T-helper 2 cell treated with Interferon-gamma antibody and Interleukin-4, amounts not matched to agents 5 μg/mL and 100 μg/mL, for 36 hours (primary cell): ENCODE measurements around the gene TEX19.
A peak's percentile ranks its signal among the peaks of the same experiment; 100 is the strongest.

ENCODE experiments used
- DNase-seq: peaks from one replicate; pipeline ENCODE4 v3.0.0; 2021; ENCODE audit warnings: low spot score
- H3K27ac Mint-ChIP-seq: one replicate; pipeline ENCODE4 v1.8.0; 2021; ENCODE audit warnings: mild to moderate bottlenecking, mixed read lengths
- H3K27me3 Mint-ChIP-seq: one replicate; pipeline ENCODE4 v1.8.0; 2021; ENCODE audit warnings: low read depth, mixed read lengths
- H3K36me3 Mint-ChIP-seq: one replicate; pipeline ENCODE4 v1.8.0; 2021; ENCODE audit warnings: low read depth, mixed read lengths
- H3K4me1 Mint-ChIP-seq: one replicate; pipeline ENCODE4 v1.8.0; 2021; ENCODE audit warnings: low read depth, mixed read lengths
- H3K4me3 Mint-ChIP-seq: one replicate; pipeline ENCODE4 v1.8.0; 2022; ENCODE audit warnings: mild to moderate bottlenecking, moderate library complexity, mixed read lengths
- H3K9me3 Mint-ChIP-seq: one replicate; pipeline ENCODE4 v1.8.0; 2021; ENCODE audit warnings: mixed read lengths

TEX19 gene

DNA sequence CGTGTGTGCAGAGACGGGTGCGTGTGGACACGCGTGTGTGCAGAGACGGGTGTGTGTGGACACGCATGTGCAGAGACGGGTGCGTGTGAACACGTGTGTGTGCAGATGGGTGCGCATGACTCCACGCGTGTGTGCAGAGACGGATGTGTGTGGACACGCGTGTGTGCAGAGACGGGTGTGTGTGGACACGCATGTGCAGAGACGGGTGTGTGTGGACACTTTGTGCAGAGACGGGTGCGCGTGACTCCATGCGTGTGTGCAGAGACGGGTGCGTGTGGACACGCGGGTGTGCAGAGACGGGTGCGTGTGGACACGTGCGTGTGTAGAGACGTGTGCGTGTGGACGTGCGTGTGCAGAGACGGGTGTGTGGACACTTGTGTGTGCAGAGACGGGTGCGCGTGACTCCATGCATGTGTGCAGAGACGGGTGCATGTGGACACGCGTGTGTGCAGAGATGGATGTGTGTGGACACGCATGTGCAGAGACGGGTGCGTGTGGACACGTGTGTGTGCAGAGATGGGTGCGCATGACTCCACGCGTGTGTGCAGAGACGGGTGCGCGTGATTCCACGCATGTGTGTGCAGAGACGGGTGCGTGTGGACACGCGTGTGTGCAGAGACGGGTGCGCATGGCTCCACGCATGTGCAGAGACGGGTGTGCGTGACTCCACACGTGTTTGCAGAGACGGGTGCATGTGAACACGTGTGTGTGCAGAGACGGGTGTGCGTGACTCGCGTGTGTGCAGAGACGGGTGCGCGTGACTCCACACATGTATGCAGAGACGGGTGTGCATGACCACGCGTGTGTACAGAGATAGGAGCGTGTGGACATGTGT, 40.1 kb upstream of the TEX19 start:
- Mint-ChIP-seq H3K4me3 (no peak overlapping the region), H3K4me1 (peaks cover 17% of the 10 kb centered on the region), H3K9me3 (no peaks in the 10 kb centered on the region), H3K36me3 (peaks cover 9% of the 10 kb centered on the region), H3K27me3 (no peaks in the 10 kb centered on the region), H3K27ac (no peak overlapping the region)
- DNase-seq, result no peak

DNA sequence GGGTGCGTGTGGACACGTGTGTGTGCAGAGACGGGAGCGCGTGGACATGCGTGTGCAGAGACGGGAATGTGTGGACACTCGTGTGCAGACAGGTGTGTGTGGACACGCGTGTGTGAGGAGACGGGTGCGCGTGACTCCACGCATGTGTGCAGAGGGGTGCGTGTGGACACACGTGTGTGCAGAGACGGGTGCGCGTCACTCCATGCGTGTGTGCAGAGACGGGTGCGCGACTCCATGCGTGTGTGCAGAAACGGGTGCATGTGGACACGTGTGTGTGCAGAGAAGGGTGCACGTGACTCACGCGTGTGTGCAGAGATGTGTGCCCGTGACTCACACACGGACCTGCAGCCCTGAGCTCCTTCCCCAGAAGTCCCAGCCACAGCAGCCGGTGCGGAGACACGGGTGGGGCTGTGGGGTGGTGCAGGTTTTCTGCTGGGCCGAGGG, 39.4 kb upstream of the TEX19 start:
- Mint-ChIP-seq H3K27ac (no peak overlapping the region), H3K9me3 (no peaks in the 10 kb centered on the region), H3K4me1 (peaks cover 17% of the 10 kb centered on the region), H3K36me3 (peaks cover 7% of the 10 kb centered on the region), H3K4me3 (no peak overlapping the region), H3K27me3 (no peaks in the 10 kb centered on the region)
- no peak for DNase-seq

DNA sequence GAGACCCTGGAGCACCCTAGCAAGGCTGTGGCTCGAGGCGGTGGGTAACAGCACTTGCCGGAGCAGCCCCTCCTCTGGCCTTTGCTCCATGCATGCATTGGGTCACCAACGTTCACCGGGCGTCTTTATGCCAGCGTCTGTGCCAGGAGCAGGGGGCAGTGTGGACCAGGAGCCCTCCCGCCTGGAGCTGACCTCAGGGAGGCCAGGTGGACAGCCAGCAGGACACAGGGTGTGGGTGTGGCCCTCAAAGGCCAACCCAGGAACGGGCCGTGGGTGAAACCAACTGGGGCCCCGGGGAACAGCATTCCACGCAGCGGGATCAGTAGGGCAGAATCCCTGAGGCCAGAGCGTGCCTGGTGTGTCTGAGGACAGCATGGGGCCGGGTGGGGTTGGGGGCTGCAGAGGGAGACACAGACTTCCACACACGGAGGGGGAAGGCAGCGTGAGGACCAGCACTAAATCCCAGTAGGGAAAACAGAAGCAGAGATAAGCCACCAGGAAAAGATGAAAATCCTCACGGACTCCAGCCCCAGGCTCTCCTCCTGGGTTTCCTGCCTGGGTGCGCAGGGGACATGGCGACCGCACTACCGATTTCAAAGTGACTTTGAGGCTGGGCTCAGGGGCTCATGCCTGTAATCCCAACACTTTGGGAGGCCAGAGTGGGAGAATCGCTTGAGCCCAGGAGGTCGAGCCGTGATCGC, 38.8 kb upstream of the TEX19 start:
- no peak for DNase-seq
- H3K27ac Mint-ChIP-seq, result no peak overlapping the region

DNA sequence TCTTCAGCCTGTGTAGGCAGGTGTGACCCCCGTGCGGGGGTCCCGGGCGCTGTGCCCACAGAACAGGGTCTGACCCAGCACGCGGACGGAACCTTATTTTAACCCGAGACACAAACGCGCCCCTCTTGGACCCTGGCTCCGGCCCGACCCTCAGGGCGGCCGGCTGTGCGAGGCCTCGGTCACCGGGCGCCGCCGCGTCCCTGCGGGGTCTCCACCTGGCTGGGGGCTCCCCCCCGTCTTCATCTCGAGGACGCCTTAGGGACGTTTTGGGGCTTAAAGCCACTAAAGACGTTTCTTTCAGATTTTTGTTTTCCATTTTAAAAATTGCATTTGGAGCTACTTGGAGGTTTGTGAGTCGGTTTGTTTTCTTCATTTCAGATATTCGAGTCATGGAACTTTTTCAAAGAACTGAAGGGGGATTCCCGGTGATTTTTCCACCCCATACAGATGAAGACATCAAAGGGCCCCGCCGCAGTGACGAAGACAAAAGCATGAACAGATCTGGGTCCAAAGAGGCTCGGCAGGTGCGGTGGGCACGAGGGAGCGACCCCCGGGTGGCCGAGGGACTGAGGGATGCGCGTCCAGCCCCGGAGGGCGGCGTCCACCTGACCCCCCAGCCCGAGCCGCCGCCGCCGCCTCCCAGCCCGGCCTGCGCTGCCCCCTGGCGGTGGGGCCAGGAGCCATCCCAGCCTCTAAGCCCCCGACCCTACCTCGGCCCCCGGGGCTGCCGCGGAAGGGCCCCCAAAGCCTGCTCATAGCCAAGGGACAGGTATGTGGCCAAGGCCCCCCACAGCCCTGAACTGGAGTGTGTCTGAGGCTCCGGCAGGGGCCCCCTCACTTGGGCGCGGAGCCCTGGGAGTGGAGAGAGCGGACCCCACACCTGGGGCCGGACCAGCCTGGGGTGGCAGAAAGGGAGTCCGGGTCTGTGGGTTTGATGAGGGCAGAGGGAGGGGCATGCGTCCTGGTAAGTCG, 37.8 kb upstream of the TEX19 start:
- Mint-ChIP-seq H3K4me3 (peak overlapping the region; percentile 81), H3K27ac (peak overlapping the region; percentile 85), H3K27me3 (no peaks in the 10 kb centered on the region), H3K4me1 (peaks cover 13% of the 10 kb centered on the region), H3K36me3 (peaks cover 2% of the 10 kb centered on the region), H3K9me3 (no peaks in the 10 kb centered on the region)
- peak; percentile 76 for DNase-seq

More for the DNA sequence above, 38.8 kb upstream of the TEX19 start:
- peaks cover 7% of the 10 kb centered on the region for H3K36me3 Mint-ChIP-seq
- peak overlapping the region; percentile 21 for H3K4me3 Mint-ChIP-seq
- H3K9me3 Mint-ChIP-seq, result no peaks in the 10 kb centered on the region
- H3K4me1 Mint-ChIP-seq, result peaks cover 19% of the 10 kb centered on the region
- no peaks in the 10 kb centered on the region for H3K27me3 Mint-ChIP-seq

DNA sequence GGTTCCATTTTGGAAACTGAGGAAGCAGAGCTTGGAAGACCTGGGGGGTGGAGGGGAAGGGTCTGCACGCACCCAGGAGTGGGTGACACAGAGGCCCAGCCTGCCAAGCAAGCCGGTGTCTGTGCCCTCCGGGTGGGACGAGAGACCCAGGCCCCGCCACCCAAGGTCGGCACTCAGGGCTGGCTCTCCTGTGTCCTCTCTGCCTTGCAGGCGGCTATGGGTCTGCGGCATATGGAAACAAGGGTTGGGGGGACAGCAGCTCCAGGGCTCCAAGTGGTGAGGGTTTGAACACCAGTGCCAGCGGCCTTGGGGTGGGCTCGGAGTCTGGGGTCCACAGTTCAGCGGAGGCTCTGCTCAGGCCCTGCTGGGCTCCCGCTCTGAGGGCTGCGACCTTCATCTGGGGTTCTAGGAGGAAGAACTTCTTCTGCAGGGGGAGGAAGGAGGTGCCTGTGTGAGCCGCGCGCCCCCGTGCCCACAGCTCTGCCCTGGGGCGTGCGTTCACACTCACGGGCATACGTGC, 37.0 kb upstream of the TEX19 start:
- H3K9me3 Mint-ChIP-seq, result no peaks in the 10 kb centered on the region
- peak overlapping the region; percentile 41 for H3K27ac Mint-ChIP-seq
- no peaks in the 10 kb centered on the region for H3K36me3 Mint-ChIP-seq
- H3K27me3 Mint-ChIP-seq, result no peaks in the 10 kb centered on the region
- peaks cover 13% of the 10 kb centered on the region for H3K4me1 Mint-ChIP-seq
- H3K4me3 Mint-ChIP-seq, result peak overlapping the region; percentile 49
- DNase-seq, result no peak

DNA sequence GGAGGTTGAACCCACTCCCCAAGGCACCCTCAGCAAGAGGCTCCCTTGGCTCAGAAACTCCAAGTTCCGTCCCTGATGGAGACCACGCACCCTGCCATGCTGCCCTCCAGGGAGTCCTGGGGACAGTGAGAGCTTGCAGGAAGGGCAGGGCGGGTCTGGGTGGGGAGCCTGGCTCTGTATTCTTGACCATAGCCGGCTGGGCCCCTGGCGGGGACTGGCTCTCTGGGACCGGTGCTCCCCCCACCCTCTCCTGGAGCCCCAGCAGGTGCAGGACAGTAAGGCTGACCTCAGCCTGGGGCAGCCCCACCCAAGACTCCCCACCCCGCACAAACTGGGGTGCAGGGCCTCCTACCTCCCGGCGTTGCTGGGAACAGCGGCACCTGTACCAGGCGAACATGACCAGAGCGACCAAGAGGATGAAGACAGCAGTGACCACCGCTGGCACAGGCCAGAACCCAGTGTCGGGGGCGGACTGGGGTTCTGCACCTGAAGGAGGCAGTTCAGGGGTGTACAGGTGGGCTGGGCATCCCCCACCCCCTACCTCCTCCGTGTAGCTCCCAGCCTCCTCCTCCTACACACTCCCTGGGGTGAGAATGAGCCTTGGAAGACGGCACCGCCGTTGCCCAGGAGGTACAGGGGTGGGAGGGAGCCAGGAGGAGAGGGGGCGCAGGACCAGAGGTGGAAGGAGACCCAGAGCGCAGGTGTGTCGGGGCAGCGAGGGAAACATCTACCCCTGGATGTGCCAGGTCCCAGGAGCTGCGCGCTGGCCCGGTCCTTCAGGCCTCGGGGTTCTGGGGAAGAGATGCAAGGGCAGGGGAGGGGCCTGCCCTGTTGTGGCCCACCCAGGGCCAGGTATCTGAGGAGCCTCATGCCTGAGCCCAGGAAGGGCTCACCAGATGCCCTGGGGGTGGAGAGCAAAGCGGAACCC, 36.3 kb upstream of the TEX19 start:
- H3K27ac Mint-ChIP-seq, result no peak overlapping the region
- H3K4me3 Mint-ChIP-seq, result no peak overlapping the region
- H3K36me3 Mint-ChIP-seq, result no peaks in the 10 kb centered on the region
- no peak for DNase-seq
- no peaks in the 10 kb centered on the region for H3K9me3 Mint-ChIP-seq
- H3K4me1 Mint-ChIP-seq, result peaks cover 9% of the 10 kb centered on the region
- no peaks in the 10 kb centered on the region for H3K27me3 Mint-ChIP-seq

DNA sequence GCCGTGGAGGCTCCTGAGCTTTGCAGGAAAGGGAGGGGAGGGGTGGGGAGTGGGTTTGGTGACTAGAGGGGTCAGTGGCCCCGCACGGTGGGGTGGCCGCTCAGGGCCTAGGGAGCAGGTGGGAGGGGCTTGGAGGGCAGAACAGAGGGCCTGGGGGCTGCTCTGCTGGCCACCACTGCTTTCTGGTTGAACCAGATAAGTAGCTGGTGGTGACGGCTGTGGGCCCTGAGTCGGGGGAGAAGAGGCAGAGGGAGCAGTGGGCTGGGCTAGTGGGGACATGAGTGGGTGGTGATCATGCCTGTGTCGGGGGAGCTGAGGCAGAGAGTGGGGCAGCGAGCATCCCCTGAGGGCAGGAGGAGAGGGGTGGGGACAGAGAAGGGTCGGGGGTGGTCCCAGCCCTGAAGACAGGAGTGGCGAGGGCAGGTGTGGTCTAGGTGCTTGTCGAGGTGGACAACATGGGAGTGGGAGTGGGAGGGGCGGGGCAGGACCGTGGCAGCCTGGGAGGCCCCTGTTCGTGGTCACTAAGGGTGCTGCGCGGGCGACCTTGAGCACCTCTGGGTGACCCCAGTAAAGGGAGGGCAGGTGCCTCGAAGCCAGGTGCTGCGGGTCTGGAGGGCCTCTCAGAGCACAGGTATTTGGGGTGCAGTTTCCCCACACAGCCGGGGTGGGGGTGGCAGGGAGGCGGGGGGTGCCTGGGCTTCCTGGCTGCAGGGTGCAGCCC, 35.4 kb upstream of the TEX19 start:
- no peaks in the 10 kb centered on the region for H3K36me3 Mint-ChIP-seq
- H3K4me3 Mint-ChIP-seq, result no peak overlapping the region
- no peak for DNase-seq
- H3K27ac Mint-ChIP-seq, result no peak overlapping the region
- H3K9me3 Mint-ChIP-seq, result no peaks in the 10 kb centered on the region
- H3K27me3 Mint-ChIP-seq, result no peaks in the 10 kb centered on the region
- H3K4me1 Mint-ChIP-seq, result peaks cover 9% of the 10 kb centered on the region

DNA sequence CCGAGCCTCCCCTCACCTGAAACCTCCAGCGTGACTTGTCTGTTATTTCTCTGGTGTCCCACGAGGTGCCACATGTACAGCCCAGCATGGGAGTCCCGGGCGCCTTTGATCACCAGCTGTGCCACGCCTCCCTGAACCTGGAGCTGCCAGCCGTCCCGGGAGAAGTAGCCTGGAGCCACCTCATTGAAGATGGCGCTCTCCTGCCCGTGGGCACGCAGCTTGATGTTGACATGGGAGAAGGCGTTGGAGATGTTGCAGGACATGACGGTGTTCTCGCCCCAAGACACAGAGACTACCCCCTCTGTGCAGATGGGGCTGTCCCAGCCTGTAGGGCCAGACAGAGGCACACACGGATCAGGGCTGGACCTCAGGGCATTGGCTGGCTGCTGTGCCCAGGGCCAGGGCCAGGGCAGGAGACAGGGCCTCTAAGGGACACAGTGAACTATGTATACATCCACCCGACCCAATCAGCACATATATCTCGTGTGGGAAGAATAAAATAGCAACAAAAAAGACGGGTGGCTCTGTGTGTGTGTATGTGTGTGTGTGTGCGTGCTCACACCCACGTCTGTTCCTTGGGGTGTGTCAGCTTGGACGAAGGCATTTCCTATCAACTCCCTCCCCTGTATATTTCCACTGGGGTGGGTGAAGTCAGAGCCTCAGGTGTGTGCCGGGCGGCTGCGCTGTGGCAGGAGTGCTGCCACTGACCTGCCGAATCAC, 34.3 kb upstream of the TEX19 start:
- Mint-ChIP-seq H3K4me3 (no peak overlapping the region), H3K36me3 (no peaks in the 10 kb centered on the region), H3K4me1 (peaks cover 9% of the 10 kb centered on the region), H3K27ac (no peak overlapping the region), H3K9me3 (no peaks in the 10 kb centered on the region), H3K27me3 (no peaks in the 10 kb centered on the region)
- DNase-seq, result no peak

DNA sequence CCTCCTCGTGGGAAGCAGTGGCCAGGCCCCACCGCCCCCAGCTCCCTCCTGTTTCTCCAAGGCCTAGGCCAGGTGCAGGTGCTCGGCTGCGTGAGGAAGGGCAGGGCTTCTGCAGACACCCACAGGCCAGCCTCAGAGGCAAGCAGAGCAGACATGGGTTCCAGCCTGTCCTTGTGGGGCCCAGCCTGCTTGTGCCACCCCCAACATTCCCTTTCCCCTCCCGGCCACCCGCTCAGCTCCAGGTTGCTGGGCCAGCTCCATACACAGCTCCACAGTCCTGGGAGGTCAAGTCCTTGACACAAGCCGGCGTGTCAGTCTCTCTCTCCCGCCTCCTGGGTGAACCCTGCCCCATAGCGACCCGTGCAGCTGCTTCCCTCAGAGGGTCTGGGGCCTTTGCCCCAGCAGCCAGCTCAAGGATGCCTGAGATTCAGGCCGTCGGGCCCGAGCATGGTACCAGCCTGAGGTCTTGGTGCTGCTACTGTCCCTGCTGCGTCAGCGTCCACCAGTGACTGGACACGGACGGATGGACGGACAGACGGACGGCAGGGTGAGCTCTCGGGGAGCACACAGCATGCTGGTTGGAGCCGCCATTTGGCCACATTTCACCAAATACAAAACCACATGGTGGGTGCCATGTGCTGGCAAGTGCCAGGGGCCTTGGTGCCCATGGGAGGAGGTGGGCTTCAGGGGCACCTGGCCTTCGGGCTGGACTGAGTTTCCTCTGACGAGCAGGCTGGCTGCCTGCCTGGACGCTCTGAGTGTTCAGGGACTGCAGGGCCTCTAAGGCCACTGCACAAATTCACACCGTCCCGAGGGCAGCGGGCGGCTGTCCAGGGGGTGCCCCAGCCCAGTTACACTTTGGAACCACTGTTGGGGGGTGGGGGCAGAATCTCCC, 33.5 kb upstream of the TEX19 start:
- no peaks in the 10 kb centered on the region for H3K36me3 Mint-ChIP-seq
- no peak overlapping the region for H3K27ac Mint-ChIP-seq
- no peak for DNase-seq
- no peak overlapping the region for H3K4me3 Mint-ChIP-seq
- H3K9me3 Mint-ChIP-seq, result no peaks in the 10 kb centered on the region
- no peaks in the 10 kb centered on the region for H3K27me3 Mint-ChIP-seq
- H3K4me1 Mint-ChIP-seq, result peaks cover 8% of the 10 kb centered on the region

DNA sequence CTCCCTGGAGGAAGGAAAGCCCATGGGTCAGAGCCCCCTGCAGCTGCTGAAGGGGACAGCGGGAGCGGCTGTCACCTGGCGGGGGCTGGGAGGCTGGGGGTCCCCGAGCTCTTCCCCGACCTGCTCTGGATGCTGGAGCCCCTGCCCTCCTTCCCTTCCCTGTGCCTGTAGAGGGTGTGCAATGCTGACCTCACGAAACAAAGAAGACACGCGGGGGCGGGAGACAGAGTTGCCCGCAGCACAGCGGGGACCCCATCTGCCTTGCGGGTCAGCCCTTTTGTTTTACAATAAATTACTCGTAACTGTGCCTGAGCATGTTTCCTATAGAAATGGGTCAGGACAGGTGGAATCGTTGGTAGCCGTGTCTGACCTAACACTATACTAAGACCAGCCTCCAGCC, 31.8 kb upstream of the TEX19 start:
- Mint-ChIP-seq H3K4me3 (no peak overlapping the region), H3K36me3 (no peaks in the 10 kb centered on the region), H3K27ac (no peak overlapping the region), H3K27me3 (peaks cover 6% of the 10 kb centered on the region), H3K4me1 (peaks cover 2% of the 10 kb centered on the region), H3K9me3 (no peaks in the 10 kb centered on the region)
- DNase-seq, result no peak

DNA sequence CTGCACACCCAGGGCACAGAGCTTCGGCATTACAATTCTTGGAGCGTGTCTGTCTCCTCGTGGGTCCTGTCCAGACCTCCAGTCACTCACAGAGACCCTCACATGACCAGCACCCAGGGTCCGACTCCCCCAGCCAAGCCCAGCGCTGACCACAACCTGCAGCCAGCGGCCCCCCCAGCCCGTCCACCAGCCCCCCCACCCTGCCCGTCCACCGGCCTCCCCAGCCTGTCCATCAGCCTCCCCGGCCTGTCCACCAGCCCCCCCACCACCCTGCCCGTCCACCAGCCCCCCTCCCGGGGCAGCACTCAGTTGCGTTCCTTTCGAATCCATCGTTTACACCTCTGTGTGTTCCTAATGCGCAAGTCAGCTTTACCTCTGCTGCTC, 31.3 kb upstream of the TEX19 start:
- no peaks in the 10 kb centered on the region for H3K36me3 Mint-ChIP-seq
- H3K27ac Mint-ChIP-seq, result no peak overlapping the region
- H3K4me3 Mint-ChIP-seq, result no peak overlapping the region
- H3K27me3 Mint-ChIP-seq, result peaks cover 9% of the 10 kb centered on the region
- H3K9me3 Mint-ChIP-seq, result no peaks in the 10 kb centered on the region
- DNase-seq, result no peak
- H3K4me1 Mint-ChIP-seq, result peaks cover 3% of the 10 kb centered on the region
